ENCODE results near the gene QSOX1.

GRCh38 chr1:180112984-180113647 is 41.6 kb upstream of the QSOX1 start:
- TF ChIP-seq NR3C1 (CRISPR knock-in tag; conservative IDR thresholded peaks at IDR 0.05; ENCODE audit: low read depth) = no peak
- TF ChIP-seq, protein P1, sequence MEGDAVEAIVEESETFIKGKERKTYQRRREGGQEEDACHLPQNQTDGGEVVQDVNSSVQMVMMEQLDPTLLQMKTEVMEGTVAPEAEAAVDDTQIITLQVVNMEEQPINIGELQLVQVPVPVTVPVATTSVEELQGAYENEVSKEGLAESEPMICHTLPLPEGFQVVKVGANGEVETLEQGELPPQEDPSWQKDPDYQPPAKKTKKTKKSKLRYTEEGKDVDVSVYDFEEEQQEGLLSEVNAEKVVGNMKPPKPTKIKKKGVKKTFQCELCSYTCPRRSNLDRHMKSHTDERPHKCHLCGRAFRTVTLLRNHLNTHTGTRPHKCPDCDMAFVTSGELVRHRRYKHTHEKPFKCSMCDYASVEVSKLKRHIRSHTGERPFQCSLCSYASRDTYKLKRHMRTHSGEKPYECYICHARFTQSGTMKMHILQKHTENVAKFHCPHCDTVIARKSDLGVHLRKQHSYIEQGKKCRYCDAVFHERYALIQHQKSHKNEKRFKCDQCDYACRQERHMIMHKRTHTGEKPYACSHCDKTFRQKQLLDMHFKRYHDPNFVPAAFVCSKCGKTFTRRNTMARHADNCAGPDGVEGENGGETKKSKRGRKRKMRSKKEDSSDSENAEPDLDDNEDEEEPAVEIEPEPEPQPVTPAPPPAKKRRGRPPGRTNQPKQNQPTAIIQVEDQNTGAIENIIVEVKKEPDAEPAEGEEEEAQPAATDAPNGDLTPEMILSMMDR (IDR thresholded peaks at IDR 0.05) = no peak
- TF ChIP-seq CREB1 (CRISPR knock-in tag; IDR thresholded peaks at IDR 0.05) = no peak
- TF ChIP-seq, protein P2, sequence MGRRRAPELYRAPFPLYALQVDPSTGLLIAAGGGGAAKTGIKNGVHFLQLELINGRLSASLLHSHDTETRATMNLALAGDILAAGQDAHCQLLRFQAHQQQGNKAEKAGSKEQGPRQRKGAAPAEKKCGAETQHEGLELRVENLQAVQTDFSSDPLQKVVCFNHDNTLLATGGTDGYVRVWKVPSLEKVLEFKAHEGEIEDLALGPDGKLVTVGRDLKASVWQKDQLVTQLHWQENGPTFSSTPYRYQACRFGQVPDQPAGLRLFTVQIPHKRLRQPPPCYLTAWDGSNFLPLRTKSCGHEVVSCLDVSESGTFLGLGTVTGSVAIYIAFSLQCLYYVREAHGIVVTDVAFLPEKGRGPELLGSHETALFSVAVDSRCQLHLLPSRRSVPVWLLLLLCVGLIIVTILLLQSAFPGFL (CRISPR knock-in tag; IDR thresholded peaks at IDR 0.05; ENCODE audit: borderline replicate concordance) = no peak
- TF ChIP-seq ZNF219 (CRISPR knock-in tag; IDR thresholded peaks at IDR 0.05; ENCODE audit: borderline replicate concordance) = no peak
- TF ChIP-seq, protein P3, sequence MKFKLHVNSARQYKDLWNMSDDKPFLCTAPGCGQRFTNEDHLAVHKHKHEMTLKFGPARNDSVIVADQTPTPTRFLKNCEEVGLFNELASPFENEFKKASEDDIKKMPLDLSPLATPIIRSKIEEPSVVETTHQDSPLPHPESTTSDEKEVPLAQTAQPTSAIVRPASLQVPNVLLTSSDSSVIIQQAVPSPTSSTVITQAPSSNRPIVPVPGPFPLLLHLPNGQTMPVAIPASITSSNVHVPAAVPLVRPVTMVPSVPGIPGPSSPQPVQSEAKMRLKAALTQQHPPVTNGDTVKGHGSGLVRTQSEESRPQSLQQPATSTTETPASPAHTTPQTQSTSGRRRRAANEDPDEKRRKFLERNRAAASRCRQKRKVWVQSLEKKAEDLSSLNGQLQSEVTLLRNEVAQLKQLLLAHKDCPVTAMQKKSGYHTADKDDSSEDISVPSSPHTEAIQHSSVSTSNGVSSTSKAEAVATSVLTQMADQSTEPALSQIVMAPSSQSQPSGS (CRISPR knock-in tag; IDR thresholded peaks at IDR 0.05; ENCODE audit: borderline replicate concordance, low read depth) = no peak
- no peak for TF ChIP-seq FOXP4 (CRISPR knock-in tag; IDR thresholded peaks at IDR 0.05)

Data from WTC11 (cell line).